M059J (cell line): Measurements from ENCODE around the gene ATP11C. TPM values are rescaled to one million over a fixed set of nuclear protein-coding genes. Genes with fewer than 3 reads are reported as not detected.
"Not testable (repeated sequence)": the region's sequence is repeated elsewhere in the genome, so short reads cannot be mapped to it uniquely, and the experiment has no call there.

Experiments
- DNase-seq: peaks from one replicate; pipeline ENCODE4 v3.0.0-alpha.2; 2012; ENCODE audit warnings: low read depth
- total RNA-seq: library from RNA; depleted of rRNA; stranded (reverse); fragments of >200 nt; shearing (Covaris generic); gene quantifications from 2 replicates; pipeline ENCODE4 v1.2.3, GENCODE V29; 2014

Gene ATP11C
- total RNA-seq, 1 experiment from 2014 or later, result 46.3 TPM

DNA sequence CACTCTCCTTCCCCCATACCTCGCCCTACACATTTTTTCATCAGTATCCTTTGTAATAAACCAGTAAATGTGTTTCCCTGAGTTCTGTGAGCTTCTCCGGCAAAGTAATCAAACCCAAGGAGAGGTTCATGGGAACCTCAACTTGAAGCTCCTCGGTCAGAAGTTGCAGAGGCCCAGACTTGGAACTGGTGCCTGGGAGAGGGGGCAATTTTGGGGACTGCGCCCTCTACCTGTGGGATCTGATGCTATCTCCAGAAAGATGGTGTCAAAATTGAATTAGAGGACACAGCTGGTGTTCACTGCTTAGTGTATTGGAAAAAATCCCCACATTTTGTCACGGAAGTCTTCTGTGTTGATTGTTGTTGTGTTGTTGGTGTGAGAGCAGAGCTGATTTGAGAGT is 70.6 kb downstream of the ATP11C start:
- DNase-seq, result no peak

DNA sequence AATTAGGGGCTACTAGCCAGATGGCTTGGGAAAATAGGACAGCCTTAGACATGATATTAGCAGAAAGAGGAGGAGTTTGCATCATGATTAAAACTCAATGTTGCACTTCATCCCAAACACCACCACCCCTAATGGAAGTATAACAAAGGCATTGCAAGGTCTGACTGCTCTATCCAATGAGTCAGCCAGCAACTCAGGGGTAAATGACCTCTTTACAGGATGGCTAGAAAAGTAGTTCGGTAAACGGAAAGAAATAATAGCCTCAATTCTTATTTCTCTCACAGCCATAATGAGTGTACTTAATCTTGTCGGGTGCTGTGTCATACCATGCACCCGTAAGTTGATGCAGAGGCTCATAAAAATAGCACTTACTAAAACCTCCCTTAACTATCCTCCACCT is 76.0 kb downstream of the ATP11C start:
- DNase-seq, result peak; percentile 43

DNA sequence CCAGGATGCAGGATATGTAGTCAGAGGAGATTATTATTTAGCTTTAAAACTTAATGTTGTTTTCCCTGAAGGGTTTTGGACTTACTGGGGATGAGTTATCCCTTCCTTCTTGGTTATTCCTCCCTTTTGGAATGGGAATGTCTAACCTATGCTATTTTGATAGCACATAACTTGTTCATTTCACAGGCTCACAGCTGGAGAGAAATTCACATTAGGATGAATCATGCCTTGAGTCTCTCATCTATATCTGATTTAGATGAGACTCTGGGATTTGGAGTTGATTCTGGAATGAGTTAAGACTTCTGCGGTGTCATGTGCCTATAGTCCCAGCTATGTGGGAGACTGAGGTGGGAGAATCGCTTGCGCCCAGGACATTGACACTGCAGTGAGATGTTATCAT is 81.1 kb downstream of the ATP11C start:
- no peak for DNase-seq

DNA sequence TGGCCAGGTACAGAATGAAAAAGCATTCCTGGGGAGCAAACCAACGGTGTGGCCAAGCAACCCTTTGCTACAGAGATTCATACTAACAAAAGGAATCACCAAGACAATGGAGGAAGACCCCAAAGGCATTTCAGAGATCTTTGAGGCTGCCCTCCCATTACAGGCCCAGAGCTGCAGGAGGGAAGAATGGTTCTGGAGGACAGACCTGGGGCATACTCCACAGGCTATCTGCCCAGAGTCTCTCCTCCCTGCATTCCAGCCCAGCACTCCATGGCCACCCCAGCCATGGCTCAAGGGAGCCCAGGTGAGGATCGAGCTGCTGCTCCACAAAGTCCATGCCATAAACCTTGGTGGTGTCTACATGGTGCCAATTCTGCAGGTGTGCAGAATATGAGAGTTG is 81.9 kb downstream of the ATP11C start:
- no peak for DNase-seq

DNA sequence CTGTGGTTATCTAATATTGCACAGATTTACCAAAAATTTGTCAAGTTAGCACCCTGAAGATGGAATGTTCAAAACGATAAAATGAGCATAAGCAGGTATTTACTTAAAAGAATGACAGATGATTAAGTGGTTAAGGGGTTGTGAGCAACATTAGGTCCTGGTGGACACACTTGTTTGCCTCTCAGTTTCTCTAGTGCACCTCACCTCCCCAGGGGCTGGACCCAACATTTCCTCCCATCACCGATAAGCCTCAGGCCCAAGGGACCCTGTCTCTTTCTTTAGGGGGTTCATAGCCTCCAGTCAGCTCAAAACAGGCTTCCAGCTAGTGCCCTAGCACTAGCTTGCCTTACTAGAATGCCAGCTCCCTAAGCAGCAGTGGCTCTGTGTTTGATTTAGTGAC is 88.0 kb downstream of the ATP11C start:
- no peak for DNase-seq

DNA sequence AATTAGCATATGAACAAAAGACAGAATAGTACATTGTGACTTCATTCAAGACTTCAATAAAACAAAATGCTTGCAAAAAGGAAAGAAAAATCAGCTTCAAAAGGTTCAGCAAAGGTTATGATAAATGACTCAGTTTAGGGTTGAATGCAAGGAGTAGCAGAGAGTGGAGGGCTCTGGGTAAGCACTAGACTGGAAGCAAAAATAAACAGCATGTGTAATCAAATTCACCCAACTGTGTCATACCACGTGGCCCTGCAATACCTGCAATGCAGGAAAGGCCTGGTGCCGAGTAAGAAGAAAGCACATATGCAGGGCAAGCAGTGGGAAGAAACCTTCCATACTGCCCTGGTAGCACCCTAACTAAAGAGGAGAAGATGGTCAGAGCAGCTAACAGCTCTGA is 88.7 kb downstream of the ATP11C start:
- DNase-seq, result peak; percentile 25

DNA sequence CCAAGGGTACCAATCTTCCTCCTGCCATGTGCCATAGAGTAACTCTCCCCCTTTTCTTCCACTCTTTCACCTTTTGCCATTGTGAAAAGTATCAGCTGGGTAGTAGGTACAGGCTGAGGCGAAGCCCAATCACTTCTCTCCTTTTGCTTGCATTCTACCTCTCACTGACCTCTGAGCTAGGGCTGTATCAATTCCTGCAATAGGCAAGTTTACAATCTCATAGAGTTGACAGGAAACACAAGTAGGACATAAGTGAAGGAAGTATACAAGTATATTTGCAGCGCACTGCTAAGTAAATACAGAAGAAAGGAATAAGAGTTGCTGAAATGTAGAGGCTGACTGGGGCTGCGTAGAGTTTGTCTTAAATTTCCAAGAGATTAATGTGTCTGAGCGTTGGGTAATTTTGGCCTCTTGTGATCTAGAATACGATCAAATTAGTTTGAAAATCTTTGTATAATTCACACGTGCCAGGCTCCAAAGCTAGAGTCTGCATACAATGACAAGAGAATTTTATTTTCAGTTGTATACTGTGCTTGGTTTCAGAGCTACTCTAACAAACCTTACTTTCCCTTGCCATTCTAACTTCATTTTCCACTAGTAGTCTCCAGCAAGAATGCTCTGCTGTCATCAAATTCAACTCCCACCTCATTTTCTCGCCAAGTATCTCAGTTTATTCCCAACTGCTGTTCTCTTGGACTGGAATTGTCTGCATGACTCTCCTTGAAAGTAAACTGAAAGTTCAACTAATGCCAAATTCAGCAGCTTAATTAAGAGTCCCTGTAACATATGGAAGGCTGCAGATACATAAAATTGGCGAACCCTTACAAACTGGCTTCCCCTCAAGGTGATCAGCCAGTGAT is 90.3 kb downstream of the ATP11C start:
- DNase-seq, result no peak

DNA sequence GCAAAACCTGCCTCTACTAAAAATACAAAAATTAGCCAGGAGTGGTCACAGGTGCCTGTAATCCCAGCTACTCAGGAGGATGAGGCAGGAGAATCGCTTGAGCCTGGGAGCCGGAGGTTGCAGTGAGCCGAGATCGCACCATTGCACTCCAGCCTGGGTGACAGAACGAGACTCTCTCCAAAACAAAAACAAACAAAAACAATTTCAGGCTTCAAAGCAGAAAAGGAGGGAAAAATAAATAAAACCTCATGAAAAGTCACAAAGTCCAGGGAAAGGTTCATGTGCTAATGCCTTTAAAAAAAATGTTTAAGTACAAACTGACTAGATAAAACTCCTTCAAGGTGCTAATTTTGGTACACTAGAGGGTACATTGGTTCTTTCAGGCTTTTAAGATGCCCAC is 96.5 kb downstream of the ATP11C start:
- DNase-seq, result not testable (repeated sequence)

DNA sequence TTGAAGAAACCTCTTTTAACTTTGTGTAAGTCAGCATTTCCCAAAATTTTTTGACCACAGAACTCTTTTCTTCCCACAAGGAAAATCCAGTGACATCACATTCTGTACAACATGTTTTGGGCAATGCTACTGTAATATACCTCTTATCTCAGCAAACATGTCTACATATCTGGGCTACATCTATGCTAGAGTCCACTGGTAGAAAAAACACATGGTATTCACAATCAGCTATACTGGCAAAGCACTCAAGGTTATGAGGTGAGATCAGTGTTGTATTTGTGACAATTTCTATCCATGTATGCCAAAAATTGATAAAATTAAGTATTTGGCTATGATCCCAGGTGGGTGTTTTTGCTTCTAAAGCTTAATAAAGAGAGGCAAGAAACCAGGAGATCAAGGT is 98.0 kb downstream of the ATP11C start:
- DNase-seq, result no peak

DNA sequence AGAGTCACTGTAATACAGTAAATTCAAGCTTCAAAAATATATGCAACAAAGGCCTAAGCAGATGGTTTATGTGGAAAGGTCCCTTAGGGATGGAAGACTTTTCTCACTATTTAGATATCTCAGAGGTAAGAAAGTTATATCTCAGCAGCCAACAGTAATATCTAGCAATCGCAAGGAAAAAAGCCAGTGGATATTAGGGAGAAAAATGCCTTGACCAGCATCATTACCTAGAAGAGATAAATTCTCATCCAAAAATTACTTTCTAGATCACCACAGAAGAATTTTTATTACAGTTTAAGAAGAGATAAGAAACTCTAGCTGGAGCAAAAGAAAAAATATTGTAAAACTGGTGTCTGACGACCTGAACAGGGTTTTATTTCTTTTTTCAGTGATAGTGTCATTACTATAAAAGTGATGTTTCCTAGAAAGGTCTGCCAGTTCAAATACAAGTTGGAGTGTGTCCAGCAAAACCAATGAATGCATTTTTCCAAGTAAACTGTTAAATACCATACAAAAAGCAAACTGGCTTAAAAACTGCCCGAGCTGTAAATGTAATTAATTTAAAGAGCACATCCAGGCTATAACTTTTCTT is 100.0 kb downstream of the ATP11C start:
- DNase-seq, result peak; percentile 40

DNA sequence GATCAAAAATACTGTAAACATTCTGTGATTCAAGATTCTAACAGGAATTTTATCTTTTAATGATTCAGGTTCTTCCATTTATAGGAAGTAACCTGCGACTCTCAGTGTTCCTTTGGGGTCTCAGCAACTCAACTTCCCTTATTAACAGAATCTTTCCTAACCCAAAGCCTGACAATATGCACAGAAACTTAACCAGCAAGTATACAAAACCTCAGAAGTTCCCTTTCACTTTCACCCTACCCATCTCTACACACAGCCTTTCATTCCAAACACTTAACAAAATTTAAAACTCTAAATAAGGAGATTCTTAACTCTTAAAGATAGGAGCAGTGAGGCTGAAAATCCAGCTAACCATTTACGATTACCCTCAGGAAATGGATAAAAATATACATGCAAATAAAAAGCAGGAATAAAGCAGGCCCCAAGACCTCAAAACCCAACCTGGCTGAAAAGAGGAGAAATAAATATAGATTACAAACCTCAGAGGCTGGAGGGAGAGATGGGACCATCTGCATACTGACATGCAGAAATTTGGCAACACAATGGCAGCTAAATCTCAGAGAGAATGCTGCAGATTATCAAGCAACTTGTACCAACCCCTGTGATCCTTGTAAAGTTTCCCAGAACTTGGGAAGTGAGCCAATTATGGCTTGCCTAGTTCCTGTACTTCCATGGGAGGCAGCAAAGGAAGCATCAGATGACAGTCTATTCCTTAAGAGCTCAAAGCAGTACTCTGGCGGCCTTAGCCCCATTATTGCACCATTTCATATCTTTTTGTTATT is 101.0 kb downstream of the ATP11C start:
- DNase-seq, result peak; percentile 88

DNA sequence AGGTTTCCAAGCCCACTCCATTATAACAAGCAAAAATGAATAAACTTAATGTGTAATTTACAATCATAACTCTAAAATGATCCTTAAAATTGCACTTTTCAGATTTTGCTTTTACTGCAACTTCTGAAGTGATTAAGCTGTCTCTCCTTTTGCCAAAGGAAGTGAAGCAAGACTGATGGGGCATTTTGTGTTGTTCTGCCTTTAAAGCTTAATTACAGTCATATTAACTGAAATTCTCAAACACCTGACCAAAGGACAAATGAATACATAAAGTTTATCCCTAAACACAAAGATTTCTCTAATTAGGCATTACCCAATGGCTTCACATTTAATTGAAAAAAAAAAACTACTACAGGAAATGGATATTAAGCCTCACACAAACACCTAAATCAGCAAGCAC is 101.8 kb downstream of the ATP11C start:
- DNase-seq, result no peak

DNA sequence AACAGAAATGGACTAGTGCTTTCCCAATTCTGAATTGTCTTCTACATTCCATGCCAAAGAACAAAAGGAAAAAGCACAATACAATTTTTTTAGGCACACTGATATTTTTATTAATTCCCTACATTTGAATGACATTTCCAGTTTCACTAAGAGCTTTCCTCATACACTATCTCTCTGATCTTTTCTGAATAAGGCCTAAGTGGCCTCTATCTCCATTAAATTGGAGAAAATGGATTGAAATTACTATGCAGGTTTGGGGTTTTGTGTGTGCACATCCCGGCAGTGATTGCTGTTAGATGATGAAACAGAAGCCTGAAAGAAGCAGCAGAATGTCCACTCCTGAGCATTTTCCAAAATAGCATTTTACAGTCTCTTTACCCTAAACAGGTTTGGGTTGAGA is 104.0 kb downstream of the ATP11C start:
- DNase-seq, result no peak

DNA sequence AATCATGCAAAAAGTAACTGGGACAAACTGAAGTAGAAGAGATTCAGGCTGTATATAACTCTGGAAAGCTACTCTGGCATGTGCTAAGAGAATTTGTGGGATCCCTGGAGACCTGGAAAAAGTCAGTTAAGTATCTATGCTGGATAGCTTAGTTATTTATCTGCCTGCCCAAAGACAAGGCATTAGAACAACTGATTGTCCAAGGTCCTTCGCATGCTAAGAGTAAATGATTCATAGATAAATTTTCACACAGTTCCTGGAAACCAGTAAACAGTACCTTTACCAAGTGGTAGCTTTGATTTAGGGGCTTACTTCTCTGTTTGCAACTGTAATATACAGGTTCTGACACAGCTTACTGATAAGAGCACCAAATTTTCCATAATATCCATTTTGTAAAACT is 104.8 kb downstream of the ATP11C start:
- peak; percentile 36 for DNase-seq

DNA sequence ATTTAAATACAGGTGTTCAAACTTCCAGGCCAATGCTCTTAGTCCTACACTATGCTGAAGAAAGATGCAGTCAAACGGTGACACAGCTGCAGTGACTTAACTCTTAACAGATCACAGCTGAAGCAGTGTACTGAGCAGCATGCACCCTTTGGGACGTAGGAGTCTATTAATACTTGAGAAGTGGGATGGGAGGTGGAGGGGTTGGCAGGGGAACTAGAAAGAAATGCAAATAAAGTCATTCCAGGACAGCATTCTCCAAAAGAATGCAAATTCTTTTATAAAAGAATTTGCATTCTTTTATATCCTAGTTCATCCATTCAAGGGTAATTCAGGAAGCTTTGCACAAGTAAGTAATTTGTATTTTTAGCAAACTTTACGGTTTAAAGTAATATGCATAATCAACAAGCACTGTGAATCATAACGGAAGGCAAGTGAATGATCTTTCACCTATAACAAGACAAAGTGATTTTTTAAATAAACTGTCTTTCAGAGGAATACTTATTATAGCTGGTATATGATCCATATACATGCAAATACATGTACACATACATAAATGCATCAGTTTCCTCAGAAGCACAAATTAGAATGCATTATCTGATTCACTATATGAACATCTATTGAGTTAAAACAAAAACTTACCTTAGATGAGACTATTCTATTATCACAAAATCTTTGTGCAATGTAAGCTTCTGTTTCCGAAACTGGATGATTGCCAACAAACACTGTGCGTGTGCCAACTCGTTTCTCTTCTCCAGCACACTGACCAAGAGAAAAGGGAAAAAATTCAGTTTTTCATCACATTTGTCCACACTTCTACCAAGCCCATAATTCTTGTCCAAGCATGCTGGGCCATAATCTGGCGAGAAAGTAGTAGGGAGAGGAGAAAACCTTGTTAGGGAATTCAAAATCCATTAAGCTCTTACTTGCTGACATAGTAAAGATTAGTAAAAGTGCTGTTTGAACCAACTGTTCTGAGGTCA is 106.5 kb downstream of the ATP11C start:
- peak; percentile 67 for DNase-seq

DNA sequence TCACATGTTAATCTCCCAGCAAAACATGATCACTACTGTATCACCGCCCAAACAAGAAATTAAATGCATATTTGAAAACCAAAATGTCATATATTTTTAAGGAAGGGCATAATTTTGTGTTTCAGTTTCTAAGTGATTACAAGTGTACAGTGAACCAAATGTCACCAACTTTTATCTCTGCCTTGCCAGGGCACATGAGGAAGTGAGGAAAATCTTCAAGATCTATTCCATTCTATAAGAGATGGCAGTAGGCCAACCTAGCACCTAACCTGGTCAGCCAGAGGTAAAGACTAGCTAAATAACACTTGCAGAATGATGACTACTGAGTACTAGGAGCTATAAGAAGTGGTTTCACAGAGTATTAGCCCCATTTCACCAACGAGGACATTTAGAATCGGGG is 107.2 kb downstream of the ATP11C start:
- no peak for DNase-seq

DNA sequence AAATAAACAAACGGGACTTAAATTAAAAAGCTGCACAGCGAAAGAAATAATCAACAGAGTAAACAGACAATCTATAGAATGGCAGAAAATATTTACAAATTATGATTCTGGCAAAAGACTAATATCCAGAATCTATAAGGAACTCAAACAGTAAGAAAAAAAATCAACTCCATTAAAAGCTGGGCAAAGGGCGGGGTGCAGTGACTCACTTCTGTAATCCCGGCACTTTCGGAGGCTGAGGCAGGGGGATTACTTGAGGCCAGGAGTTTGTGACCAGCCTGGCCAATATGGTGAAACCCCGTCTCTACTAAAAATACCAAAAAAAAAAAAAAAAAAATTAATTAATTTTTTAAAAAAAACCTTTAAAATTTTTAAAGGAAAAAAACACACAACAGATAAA is 109.0 kb downstream of the ATP11C start:
- no peak for DNase-seq

DNA sequence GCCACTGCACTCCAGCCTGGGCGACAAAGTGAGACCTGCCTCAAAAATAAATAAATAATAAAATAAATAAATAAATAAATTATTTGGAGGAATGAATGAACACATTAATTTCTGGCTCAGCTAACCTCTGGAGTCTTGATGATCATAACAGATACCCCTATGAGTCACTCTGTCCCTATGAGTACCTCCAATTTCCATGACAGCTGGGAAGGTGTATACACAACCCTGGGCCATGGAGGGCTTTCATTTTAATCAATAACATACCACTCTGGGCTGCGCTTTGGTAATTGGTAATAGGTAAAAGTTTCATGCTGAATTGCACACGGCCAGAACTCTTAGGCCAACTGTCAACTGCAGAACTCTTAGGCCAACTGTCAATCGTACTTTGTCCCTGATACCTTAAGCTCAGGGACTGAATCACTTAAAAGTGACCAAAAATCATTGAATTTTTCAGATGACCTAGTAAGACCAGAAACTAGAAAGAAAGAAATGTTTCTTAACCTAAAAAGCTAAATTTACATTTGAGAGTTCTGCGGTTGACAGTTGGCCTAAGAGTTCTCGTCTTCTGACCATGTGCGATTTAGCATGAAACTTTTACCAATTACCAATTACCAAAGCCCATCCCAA is 112.4 kb downstream of the ATP11C start:
- DNase-seq, result no peak

DNA sequence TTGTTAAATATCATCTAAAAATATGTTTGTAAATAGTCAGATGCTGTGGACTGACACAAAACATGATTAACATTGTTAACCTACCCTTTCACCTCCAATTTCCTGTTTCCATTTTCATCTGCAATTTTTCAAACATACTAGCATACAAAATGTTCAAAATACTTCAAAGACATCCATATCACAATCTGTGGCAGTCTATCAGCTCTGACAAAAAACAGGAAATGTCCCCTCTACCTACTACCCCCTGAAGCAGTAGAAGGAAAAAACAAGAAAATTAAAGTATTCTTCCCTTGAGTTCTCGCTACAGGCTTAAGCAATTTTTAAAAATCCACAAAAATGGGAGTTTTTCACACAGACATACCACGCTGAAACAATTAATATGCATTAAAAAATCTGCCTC is 116.6 kb downstream of the ATP11C start:
- DNase-seq, result no peak

DNA sequence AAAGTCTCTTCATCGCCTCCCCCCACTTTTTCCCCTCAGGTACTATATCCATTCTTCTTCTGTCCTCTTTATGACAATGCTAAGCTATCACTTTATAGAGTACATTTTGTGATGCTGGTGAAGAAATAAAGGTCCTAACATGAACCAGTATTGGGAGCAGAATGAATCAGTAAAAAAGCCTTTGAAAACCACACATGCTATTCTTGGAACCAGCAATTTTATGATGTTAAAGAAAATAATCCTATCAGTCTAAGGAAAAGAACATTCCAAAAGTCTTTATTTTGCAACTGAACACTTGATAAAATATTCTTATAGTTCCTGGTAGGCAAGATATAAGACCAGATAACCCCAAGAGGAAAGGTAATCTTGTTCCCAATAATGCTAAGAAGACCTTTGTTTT is 117.1 kb downstream of the ATP11C start:
- no peak for DNase-seq
